Kidney (tissue), 14 donors: ENCODE measurements around the gene QSER1. TPM values are rescaled to one million over a fixed set of nuclear protein-coding genes. Genes with fewer than 3 reads are reported as not detected.

Experiments used
- DNase-seq, 5 donors: peaks; one replicate each; pipeline ENCODE4 v3.0.0-alpha.2; 2013 to 2020
- FAIRE-seq: peaks from 2 replicates; lab custom pipeline; 2012; peaks lifted over from hg19 to GRCh38; lab: Jason Lieb, UNC
- H3K27ac ChIP-seq, 2 donors: one replicate each; pipeline ENCODE4 v1.7.0; 2013; ENCODE audit warnings: low read depth in 2 of 2, low read length in 2 of 2, inconsistent platforms in 1 of 2
- H3K27me3 ChIP-seq: one replicate; pipeline ENCODE4 v1.7.1; 2013; ENCODE audit warnings: low read length, inconsistent platforms; ENCODE audit not compliant: control insufficient read depth, insufficient read depth
- H3K36me3 ChIP-seq, 3 donors: one replicate each; pipeline versions ENCODE4 v1.7.0 to v1.7.1; 2013; ENCODE audit warnings: low read length in 3 of 3, control low read depth in 1 of 3, inconsistent platforms in 1 of 3; ENCODE audit not compliant: insufficient read depth in 3 of 3, control insufficient read depth in 2 of 3
- H3K4me1 ChIP-seq, 3 donors: one replicate each; pipeline versions ENCODE4 v1.7.0 to v1.7.1; 2013; ENCODE audit warnings: low read length in 3 of 3, inconsistent platforms in 1 of 3, low read depth in 1 of 3; ENCODE audit not compliant: control insufficient read depth in 2 of 3, insufficient read depth in 2 of 3
- H3K4me3 ChIP-seq, 3 donors: one replicate each; pipeline versions ENCODE4 v1.7.0 to v1.8.1; 2013; ENCODE audit warnings: low read length in 3 of 3, control low read depth in 1 of 3, inconsistent platforms in 1 of 3
- H3K9ac ChIP-seq, 3 donors: one replicate each; pipeline versions ENCODE4 v1.7.0 to v1.7.1; 2013; ENCODE audit warnings: low read length in 3 of 3, control low read depth in 1 of 3, inconsistent platforms in 1 of 3
- H3K9me3 ChIP-seq, 3 donors: one replicate each; pipeline versions ENCODE4 v1.7.0 to v1.7.1; 2013; ENCODE audit warnings: low read length in 3 of 3, control low read depth in 1 of 3, inconsistent platforms in 1 of 3; ENCODE audit not compliant: control insufficient read depth in 2 of 3, insufficient read depth in 1 of 3
- intact Hi-C: fragments of 100-400 bp; cut with DNase I; formaldehyde crosslinking; loops from one replicate; pipeline ENCODE4 v1.11.1; 2022
- polyA plus RNA-seq: library from polyadenylated mRNA; stranded (reverse); fragments of 350-450 nt; fragmentation: Illumina TruSeq; extraction: RNeasy Lipid Tissue Mini Kit (QIAGEN cat#74804); gene quantifications from one replicate; pipeline ENCODE4 v1.2.3, GENCODE V29; 2014; ENCODE audit warnings: low read depth, low replicate concordance; ENCODE audit not compliant: insufficient read depth
- total RNA-seq: library from RNA; stranded (reverse); fragmentation: NEBNext Ultra II Directional; extraction: Animal tissue kit (Norgen Biotek cat#: 25700); gene quantifications from one replicate; pipeline ENCODE4 v1.2.1, GENCODE V29; 2021
- TF ChIP-seq, protein P1 (sequence below): IDR thresholded peaks from 3 replicates; pipeline ENCODE4 v1.5.1; 2012; ENCODE audit warnings: mild to moderate bottlenecking, moderate library complexity, borderline replicate concordance; ENCODE audit not compliant: insufficient read depth; ENCODE audit errors: extremely low read depth
- donor health status: control.
- donor health status: control.
- donor health status: control.
- donor health status: control.
- donor health status: control.
- donor health status: DM: yes; HTN: yes; CAD: no.
- donor health status: Normal renal cell carcinoma (clear cell type).

QSER1 gene
- total and polyA plus RNA-seq, 2 donors from 2014 or later: 2.8 to 27.4 TPM

DNA sequence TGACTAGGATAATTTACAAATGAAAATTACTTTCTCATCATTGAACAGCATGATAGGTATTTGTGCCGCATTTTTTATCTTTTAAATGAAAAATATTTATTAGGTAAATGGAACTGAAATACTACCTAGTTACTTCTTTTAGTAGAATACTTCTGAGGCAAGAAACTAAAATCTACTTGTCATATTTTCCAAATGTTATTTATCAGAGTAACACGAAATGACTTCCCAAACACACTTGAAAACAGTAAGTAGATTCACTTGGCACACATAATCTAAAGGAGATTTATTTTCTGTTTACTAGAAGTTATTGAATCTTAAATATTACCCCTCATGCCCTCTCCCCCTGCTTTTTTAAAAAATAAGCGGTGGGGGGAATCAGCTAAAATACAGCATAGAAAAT is 2.3 kb downstream of the QSER1 start:
- Histone ChIP-seq H3K9ac (no peak overlapping the region), H3K27ac (no peak overlapping the region), H3K4me3 (no peak overlapping the region), H3K9me3 (no peaks in the 10 kb centered on the region), H3K4me1 (peaks cover 0 to 5% (median 2%) of the 10 kb centered on the region in 3 donors), H3K27me3 (no peaks in the 10 kb centered on the region), H3K36me3 (no peaks in the 10 kb centered on the region)
- intact Hi-C loops: no loop called here
- peak in 2 of 5 donors; percentile 23 to 25 for DNase-seq
- no peak for FAIRE-seq
- TF ChIP-seq, protein P1, sequence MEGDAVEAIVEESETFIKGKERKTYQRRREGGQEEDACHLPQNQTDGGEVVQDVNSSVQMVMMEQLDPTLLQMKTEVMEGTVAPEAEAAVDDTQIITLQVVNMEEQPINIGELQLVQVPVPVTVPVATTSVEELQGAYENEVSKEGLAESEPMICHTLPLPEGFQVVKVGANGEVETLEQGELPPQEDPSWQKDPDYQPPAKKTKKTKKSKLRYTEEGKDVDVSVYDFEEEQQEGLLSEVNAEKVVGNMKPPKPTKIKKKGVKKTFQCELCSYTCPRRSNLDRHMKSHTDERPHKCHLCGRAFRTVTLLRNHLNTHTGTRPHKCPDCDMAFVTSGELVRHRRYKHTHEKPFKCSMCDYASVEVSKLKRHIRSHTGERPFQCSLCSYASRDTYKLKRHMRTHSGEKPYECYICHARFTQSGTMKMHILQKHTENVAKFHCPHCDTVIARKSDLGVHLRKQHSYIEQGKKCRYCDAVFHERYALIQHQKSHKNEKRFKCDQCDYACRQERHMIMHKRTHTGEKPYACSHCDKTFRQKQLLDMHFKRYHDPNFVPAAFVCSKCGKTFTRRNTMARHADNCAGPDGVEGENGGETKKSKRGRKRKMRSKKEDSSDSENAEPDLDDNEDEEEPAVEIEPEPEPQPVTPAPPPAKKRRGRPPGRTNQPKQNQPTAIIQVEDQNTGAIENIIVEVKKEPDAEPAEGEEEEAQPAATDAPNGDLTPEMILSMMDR: no peak

DNA sequence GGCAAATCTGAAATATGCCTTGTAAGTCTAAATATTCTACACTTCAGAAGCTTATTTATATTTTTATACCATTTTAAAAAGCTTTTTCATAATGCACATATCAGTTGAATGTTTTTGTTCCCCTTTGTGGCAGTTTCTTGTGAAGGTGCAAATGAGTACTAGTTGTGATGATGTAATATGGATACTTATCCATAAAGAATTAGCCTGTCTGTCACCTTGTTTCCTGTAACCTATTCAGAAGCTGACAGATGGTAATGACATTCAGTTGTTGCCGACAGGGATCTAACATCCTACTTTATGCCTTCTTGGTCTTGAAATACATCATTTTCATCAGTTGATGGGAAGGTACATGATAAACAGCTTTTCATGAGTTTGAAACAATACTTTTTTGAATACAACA is 2.9 kb downstream of the QSER1 start:
- Histone ChIP-seq H3K27ac (no peak overlapping the region), H3K4me3 (no peak overlapping the region), H3K4me1 (peaks cover 0 to 5% (median 2%) of the 10 kb centered on the region in 3 donors), H3K36me3 (no peaks in the 10 kb centered on the region), H3K27me3 (no peaks in the 10 kb centered on the region), H3K9me3 (no peaks in the 10 kb centered on the region), H3K9ac (no peak overlapping the region)
- intact Hi-C loops: no loop called here
- peak in 1 of 5 donors; percentile 7 for DNase-seq
- TF ChIP-seq, protein P1: no peak
- no peak for FAIRE-seq

DNA sequence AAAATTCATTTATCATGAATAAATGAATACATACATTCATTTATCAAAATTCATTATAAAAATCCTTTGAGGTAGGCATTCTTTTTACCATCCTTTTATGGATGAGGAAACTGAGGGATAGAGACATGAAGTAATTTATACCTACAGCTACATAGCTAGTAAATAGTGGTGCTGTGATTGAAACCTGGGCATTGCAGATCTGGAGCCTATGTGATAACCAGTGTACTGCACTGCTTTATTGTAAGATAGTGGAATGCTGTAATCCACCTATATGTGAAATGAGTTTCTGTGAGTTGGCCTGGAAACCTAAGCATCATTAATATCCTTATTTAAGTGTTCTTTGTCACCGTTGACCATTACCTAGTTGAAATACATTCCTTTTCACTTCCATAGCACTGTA is 4.5 kb downstream of the QSER1 start:
- Histone ChIP-seq H3K4me3 (no peak overlapping the region), H3K9me3 (no peaks in the 10 kb centered on the region), H3K9ac (no peak overlapping the region), H3K4me1 (no peaks in the 10 kb centered on the region), H3K36me3 (no peaks in the 10 kb centered on the region), H3K27ac (no peak overlapping the region), H3K27me3 (no peaks in the 10 kb centered on the region)
- FAIRE-seq (no peak), DNase-seq (no peak)
- intact Hi-C loops: no loop called here
- TF ChIP-seq, protein P1: no peak

DNA sequence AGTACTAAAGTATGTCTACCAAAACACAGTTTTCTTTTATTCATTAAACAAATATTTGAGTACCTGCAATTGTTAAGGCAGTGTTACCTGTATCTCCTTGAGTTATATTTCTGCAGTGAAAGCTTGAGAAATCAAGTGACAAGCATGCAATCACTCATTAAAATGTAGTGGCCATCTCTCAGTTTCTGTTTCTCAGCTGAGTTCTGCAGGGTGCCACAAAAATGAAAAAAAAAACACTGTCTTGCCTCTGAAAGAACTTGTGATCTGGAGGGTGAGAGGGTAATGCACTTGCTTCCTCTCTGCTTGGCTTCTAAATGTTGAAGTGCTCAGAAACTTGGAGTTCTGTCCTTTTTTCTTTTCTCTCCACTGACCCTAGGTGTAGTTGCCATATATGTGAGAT is 6.8 kb downstream of the QSER1 start:
- Histone ChIP-seq H3K9me3 (no peaks in the 10 kb centered on the region), H3K4me1 (no peaks in the 10 kb centered on the region), H3K27ac (no peak overlapping the region), H3K4me3 (no peak overlapping the region), H3K27me3 (no peaks in the 10 kb centered on the region), H3K9ac (no peak overlapping the region), H3K36me3 (no peaks in the 10 kb centered on the region)
- DNase-seq (no peak), FAIRE-seq (no peak)
- TF ChIP-seq, protein P1: no peak
- intact Hi-C loops: no loop called here
